HG03558 (cell line): Measurements from ENCODE around the gene MYH7.

ENCODE experiments used
- ATAC-seq: cut with Tn5 transposase; IDR thresholded peaks from one replicate; pipeline ENCODE4 v1.9.1; 2021; ENCODE audit warnings: moderate number of reproducible peaks; ENCODE audit not compliant: unreplicated experiment; ENCODE audit errors: extremely low read depth

Gene MYH7

GRCh38 chr14:23449314-23449713 lies 13.9 kb upstream of the MYH7 start:
- ATAC-seq = no peak

DNA sequence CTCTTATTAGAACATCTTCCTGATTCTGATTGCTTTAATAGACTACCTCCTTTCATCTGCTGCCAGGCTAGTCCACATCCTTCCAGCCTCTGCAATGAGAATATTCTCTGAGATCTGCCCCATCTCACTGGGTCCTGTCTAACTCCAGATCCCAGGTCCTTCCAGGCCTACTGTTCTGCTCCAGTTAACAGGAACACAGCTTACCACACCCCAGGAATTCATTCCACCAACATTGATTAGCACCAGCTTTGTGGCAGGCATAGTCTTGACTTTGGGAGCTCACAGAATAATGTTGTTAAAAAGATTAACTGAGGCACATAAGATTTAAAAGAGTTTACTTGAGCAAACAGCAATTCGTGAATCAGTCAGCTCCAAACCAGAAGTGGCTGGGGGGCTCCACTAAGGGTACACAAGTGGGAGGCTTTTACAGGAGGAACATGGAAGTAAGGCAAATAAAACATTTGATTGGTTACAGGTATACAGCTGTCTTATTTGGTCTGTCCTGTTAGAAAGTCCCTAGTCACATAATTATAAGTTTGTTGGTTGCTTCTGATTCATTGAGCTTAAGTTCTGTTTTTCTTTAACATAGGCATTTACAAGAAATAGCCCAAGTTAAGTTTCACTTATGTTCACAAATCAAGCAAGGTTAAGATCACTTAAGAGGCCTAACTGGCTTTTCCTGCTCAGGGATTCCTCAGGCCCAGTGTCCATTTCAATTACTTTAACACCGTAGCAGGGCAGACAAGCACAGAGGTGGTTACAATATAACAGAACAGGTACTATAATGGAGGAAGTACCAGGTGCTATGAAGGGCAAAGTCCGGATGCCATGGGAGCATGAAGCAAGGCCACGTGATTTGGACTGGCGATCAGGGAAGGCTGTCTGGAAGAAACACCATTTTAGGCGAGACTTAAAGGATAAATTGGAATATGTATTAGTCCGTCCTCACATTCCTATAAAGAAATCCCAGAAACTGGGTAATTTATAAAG lies 12.2 kb upstream of the MYH7 start:
- ATAC-seq = no peak

GRCh38 chr14:23446291-23446851 lies 10.9 kb upstream of the MYH7 start:
- no peak for ATAC-seq

GRCh38 chr14:23445773-23446172 lies 10.3 kb upstream of the MYH7 start:
- ATAC-seq = no peak

- ATAC-seq = no peak
These were observed 8.9 kb upstream of the MYH7 start for GRCh38 chr14:23444314-23444713.

DNA sequence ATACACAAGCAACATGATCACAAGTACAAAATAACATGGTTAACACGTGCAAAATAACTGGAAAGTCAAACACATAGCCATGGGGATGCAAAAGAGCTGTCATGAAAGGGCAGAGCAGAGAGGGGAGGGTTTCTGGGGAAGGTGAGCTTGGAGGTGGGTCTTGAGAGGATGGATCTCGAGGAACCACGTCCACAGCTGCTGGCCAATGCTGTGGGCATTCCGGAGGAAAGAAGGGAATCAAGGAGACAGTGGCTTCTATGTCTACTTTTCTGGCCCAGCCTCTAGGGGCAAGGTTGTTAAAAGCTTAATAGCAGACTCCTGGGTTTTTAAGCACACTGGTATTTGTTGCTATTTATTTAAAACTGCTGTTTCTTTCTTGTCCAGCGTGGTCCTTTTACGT lies 8.4 kb upstream of the MYH7 start:
- no peak for ATAC-seq

DNA sequence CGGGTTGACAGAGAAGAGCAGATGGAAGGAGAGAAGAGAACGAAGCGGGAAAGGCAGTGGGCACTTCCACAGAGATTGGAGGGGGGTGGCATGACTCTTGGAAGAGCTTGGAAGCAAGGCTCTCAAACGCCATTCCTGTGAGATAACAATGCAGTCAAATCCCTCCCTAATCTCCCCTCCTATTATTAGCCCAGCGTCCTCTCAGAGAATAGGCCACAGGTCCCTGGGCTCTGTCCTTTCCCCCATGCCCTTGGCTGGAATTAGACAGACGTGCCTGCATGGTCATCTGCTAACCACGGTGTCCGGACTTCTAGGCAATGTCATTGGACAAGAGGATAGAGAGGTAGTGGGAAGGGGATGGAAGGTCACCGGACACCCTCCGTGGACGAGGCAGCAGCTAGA lies 8.0 kb upstream of the MYH7 start:
- no peak for ATAC-seq

GRCh38 chr14:23442721-23443356 lies 7.4 kb upstream of the MYH7 start:
- ATAC-seq = no peak

DNA sequence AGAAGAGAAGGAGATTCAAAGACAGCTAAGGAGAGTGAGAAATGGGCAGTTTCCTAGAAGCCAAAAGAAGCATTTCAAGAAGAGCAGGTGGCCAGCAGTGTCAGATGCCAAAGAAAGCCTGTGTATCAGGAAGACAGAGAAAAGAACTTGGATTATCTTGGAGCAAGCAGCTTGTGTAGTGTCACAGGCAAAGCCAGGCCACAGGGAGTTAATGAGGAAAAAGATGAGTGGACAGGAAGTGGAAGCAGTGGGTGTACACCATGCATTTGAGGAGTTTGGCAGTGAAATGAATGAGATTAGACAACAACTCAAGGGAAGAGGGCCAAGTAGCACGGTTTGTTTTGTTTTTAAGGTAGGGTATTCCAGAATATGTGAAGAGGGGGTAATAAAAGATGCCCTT lies 5.6 kb upstream of the MYH7 start:
- ATAC-seq = no peak

DNA sequence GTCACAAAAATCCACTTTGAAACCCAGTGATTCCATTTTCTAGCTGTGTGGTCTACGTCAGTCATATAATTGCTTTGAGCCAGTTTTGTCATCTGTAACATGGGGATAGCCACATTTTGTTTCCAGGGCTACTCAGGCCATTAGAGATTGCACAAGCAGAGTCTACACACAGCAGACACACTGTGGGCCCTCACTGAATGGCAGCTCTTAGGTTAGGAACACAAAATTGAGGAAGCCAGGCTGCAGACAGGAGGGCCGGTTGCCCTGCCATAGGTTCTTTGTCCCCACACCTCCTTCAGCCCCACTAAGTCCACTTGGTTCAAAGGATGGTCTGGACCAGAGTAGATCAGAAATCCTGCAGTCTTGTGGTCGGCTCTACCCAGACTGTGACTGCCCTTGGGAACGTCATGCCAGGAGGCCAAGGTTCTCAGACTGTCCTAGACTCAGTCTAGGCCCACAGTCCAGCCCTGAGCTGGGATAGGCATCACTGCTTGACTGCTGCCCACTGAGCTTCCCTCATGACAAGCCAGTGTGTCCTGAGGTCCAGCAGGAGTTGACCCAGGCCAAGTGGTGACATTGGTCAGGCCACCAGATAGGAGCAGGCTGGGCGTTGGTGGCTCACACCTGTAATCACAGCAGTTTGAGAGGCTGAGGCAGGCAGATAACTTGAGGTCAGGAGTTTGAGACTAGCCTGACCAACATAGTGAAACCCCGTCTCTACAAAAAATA lies 3.8 kb upstream of the MYH7 start:
- ATAC-seq = no peak

DNA sequence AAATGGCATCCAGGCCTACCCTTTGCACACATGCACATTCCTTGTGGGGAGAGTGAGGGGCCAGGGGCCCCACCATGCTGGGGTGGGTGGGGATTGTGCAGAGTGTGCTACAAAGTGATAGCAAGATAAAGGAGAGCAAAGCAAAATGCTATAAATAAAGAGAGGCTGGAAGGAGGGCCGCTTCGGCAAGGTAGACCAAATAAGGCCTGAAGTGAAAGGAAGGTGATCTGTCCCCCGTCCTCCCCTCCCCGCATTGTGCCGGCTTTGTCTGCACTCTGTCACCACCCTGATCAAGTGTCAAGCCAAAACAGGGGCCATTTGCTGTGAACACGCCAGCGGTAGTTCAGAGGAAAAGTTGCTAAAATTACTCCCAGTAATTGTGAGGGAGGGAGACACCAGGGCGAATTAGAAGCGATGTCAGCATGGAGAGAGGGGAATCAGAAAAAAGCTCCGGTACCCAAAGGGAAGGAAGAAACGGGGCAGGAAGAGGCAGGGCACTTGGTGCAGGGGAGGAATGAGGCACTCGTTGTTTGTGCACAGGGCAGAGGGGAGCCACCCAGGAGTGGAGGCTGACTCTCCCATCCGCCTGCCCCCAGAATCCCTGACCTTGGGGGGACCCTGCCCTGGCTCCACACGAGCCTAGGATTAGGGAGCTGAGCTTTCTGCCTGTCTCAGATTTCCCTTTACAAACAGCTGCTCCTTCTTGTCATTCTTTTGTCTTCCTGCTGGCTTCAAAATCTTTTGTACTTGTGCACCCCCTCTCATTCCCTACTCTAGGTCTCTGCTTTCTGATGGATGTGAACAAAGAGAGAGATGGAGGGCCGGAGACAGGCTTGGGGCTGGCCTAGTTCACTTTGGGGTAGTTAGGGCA lies 2.9 kb upstream of the MYH7 start:
- ATAC-seq = no peak

- no peak for ATAC-seq
These were observed 2.0 kb upstream of the MYH7 start for GRCh38 chr14:23437133-23438100.

- no peak for ATAC-seq
These were observed 1.1 kb upstream of the MYH7 start for GRCh38 chr14:23436327-23437132.

GRCh38 chr14:23434488-23435222 lies 805 bp downstream of the MYH7 start:
- ATAC-seq = no peak

DNA sequence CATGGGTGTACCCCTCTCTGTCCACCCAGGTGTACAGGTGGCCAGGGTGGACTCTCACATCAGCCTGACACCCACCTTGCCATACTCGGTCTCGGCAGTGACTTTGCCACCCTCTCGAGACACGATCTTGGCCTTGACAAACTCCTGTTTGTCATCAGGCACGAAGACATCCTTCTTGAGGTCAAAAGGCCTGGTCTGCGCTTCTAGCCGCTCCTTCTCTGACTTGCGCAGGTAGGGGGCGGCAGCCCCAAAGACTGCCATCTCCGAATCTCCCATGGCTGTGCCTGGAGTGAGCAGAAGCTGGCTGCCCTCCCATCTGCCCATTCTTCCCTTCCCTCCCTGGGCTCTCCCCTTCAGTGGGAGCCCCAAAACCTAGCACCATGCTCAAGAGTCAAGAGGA lies 2.0 kb downstream of the MYH7 start:
- no peak for ATAC-seq

GRCh38 chr14:23432946-23433345 lies 2.5 kb downstream of the MYH7 start:
- ATAC-seq = no peak
